GM12801 (cell line): ENCODE results near the gene DLGAP1.

Experiments
- CTCF ChIP-seq: IDR thresholded peaks from one replicate; pipeline ENCODE4 v1.5.1; 2011; ENCODE audit warnings: control low read depth; ENCODE audit not compliant: insufficient read length; ENCODE audit errors: extremely low read depth

Gene DLGAP1

GRCh38 chr18:3661989-3662388 lies 793.1 kb downstream of the DLGAP1 start:
- no peak for TF ChIP-seq CTCF

- TF ChIP-seq CTCF = no peak
Observed at GRCh38 chr18:3660739-3661515, 794.2 kb downstream of the DLGAP1 start.

- TF ChIP-seq CTCF = no peak
Observed at GRCh38 chr18:3658529-3658928, 796.6 kb downstream of the DLGAP1 start.

- TF ChIP-seq CTCF = no peak
Observed at GRCh38 chr18:3655254-3656050, 799.7 kb downstream of the DLGAP1 start.

- no peak for TF ChIP-seq CTCF
Observed at GRCh38 chr18:3654442-3655253, 800.5 kb downstream of the DLGAP1 start.

- no peak for TF ChIP-seq CTCF
Observed at GRCh38 chr18:3653851-3654441, 801.2 kb downstream of the DLGAP1 start.
